ENCODE data around the gene CNOT1. TPM values are rescaled to one million over a fixed set of nuclear protein-coding genes. Genes with fewer than 3 reads are reported as not detected.

The CNOT1 gene
- total and polyA plus RNA-seq, 2 experiments from 2014 or later = 50.8 to 113 TPM

- TF ChIP-seq EZH2phosphoT487 (IDR thresholded peaks at IDR 0.05; ENCODE audit: low read depth, severe bottlenecking, unreplicated experiment) (no peak), CTCF (IDR thresholded peaks at IDR 0.05; ENCODE audit: poor library complexity) (no peak), EZH2 (IDR thresholded peaks at IDR 0.05; ENCODE audit: borderline replicate concordance) (no peak)
- H3K79me2 ChIP-seq = peaks cover 10% of the 10 kb centered on the region
- H2AFZ ChIP-seq = no peak overlapping the region
- WGBS (ENCODE audit: low lambda C conversion rate, missing lambda C conversion rate) = 96% methylated on average over 3 of the region's 3 CpGs
- H3K9me3 ChIP-seq (ENCODE audit: low read depth) = no peaks in the 10 kb centered on the region
- H4K20me1 ChIP-seq (ENCODE audit: insufficient read depth, poor library complexity, severe bottlenecking) = no peaks in the 10 kb centered on the region
- H3K9me2 ChIP-seq (replicated peaks; ENCODE audit: insufficient read depth) = no peaks in the 10 kb centered on the region
- H3K27me3 ChIP-seq = no peaks in the 10 kb centered on the region
- H3K27ac ChIP-seq = no peak overlapping the region
- H3K4me2 ChIP-seq = no peak overlapping the region
- no peaks in the 10 kb centered on the region for H3K4me1 ChIP-seq (ENCODE audit: insufficient read depth)
- H3K4me3 ChIP-seq = no peak overlapping the region
- DNase-seq (ENCODE audit: low spot score) = no peak
- peaks cover 11% of the 10 kb centered on the region for H3K36me3 ChIP-seq (replicated peaks; ENCODE audit: insufficient read depth, low read depth)
Observed at GRCh38 chr16:58532414-58532813, 97.2 kb downstream of the CNOT1 start.

GRCh38 chr16:58530179-58530578, 99.4 kb downstream of the CNOT1 start:
- 91% methylated on average over 5 of the region's 5 CpGs for WGBS (ENCODE audit: low lambda C conversion rate, missing lambda C conversion rate)
- H3K36me3 ChIP-seq (replicated peaks; ENCODE audit: insufficient read depth, low read depth) = peaks cover 15% of the 10 kb centered on the region
- H3K79me2 ChIP-seq = peaks cover 15% of the 10 kb centered on the region
- H3K4me1 ChIP-seq (ENCODE audit: insufficient read depth) = no peaks in the 10 kb centered on the region
- H3K9me2 ChIP-seq (replicated peaks; ENCODE audit: insufficient read depth) = no peaks in the 10 kb centered on the region
- TF ChIP-seq CTCF (IDR thresholded peaks at IDR 0.05; ENCODE audit: poor library complexity) (no peak), EZH2phosphoT487 (IDR thresholded peaks at IDR 0.05; ENCODE audit: low read depth, severe bottlenecking, unreplicated experiment) (no peak), EZH2 (IDR thresholded peaks at IDR 0.05; ENCODE audit: borderline replicate concordance) (no peak)
- H3K9me3 ChIP-seq (ENCODE audit: low read depth) = no peaks in the 10 kb centered on the region
- no peak for DNase-seq (ENCODE audit: low spot score)
- no peak overlapping the region for H2AFZ ChIP-seq
- no peaks in the 10 kb centered on the region for H3K27me3 ChIP-seq
- no peak overlapping the region for H3K27ac ChIP-seq
- H3K4me2 ChIP-seq = no peak overlapping the region
- no peak overlapping the region for H3K4me3 ChIP-seq
- no peaks in the 10 kb centered on the region for H4K20me1 ChIP-seq (ENCODE audit: insufficient read depth, poor library complexity, severe bottlenecking)

- H3K9me2 ChIP-seq (replicated peaks; ENCODE audit: insufficient read depth) = no peaks in the 10 kb centered on the region
- peaks cover 12% of the 10 kb centered on the region for H3K79me2 ChIP-seq
- H3K4me3 ChIP-seq = no peak overlapping the region
- peaks cover 7% of the 10 kb centered on the region for H4K20me1 ChIP-seq (ENCODE audit: insufficient read depth, poor library complexity, severe bottlenecking)
- peaks cover 11% of the 10 kb centered on the region for H3K4me1 ChIP-seq (ENCODE audit: insufficient read depth)
- H3K27ac ChIP-seq = no peak overlapping the region
- H3K9me3 ChIP-seq (ENCODE audit: low read depth) = no peaks in the 10 kb centered on the region
- H3K36me3 ChIP-seq (replicated peaks; ENCODE audit: insufficient read depth, low read depth) = peaks cover 20% of the 10 kb centered on the region
- TF ChIP-seq CTCF (IDR thresholded peaks at IDR 0.05; ENCODE audit: poor library complexity) (no peak), EZH2phosphoT487 (IDR thresholded peaks at IDR 0.05; ENCODE audit: low read depth, severe bottlenecking, unreplicated experiment) (no peak), EZH2 (IDR thresholded peaks at IDR 0.05; ENCODE audit: borderline replicate concordance) (no peak)
- no peak overlapping the region for H3K4me2 ChIP-seq
- H2AFZ ChIP-seq = no peak overlapping the region
- DNase-seq (ENCODE audit: low spot score) = no peak
- no peaks in the 10 kb centered on the region for H3K27me3 ChIP-seq
Observed at GRCh38 chr16:58519707-58520106, 109.9 kb downstream of the CNOT1 start.

- H3K4me2 ChIP-seq = no peak overlapping the region
- peaks cover 9% of the 10 kb centered on the region for H3K79me2 ChIP-seq
- no peak overlapping the region for H3K4me3 ChIP-seq
- H2AFZ ChIP-seq = no peak overlapping the region
- H4K20me1 ChIP-seq (ENCODE audit: insufficient read depth, poor library complexity, severe bottlenecking) = peaks cover 7% of the 10 kb centered on the region
- no peak overlapping the region for H3K27ac ChIP-seq
- H3K9me3 ChIP-seq (ENCODE audit: low read depth) = no peaks in the 10 kb centered on the region
- WGBS (ENCODE audit: low lambda C conversion rate, missing lambda C conversion rate) = 90% methylated on average over 1 of the region's 1 CpG
- H3K27me3 ChIP-seq = no peaks in the 10 kb centered on the region
- DNase-seq (ENCODE audit: low spot score) = no peak
- H3K36me3 ChIP-seq (replicated peaks; ENCODE audit: insufficient read depth, low read depth) = peaks cover 20% of the 10 kb centered on the region
- no peak for TF ChIP-seq CTCF (IDR thresholded peaks at IDR 0.05; ENCODE audit: poor library complexity)
- TF ChIP-seq EZH2phosphoT487 (IDR thresholded peaks at IDR 0.05; ENCODE audit: low read depth, severe bottlenecking, unreplicated experiment) = no peak
- no peak for TF ChIP-seq EZH2 (IDR thresholded peaks at IDR 0.05; ENCODE audit: borderline replicate concordance)
- H3K4me1 ChIP-seq (ENCODE audit: insufficient read depth) = peaks cover 18% of the 10 kb centered on the region
- H3K9me2 ChIP-seq (replicated peaks; ENCODE audit: insufficient read depth) = no peaks in the 10 kb centered on the region
Observed at GRCh38 chr16:58518980-58519368, 110.7 kb downstream of the CNOT1 start.

Measured in hepatocyte (in vitro differentiated cells).